H9 (cell line): Measurements from ENCODE around the gene UBASH3A. TPM values are rescaled to one million over a fixed set of nuclear protein-coding genes. Genes with fewer than 3 reads are reported as not detected.

Experiments
- DNase-seq: peaks from one replicate; pipeline ENCODE4 v3.0.0-alpha.2; 2017
- H2AFZ ChIP-seq: one replicate; pipeline ENCODE4 v1.6.1; 2013; ENCODE audit warnings: mild to moderate bottlenecking, low read length, control low read depth, moderate library complexity
- H2AK5ac ChIP-seq: 2 replicates; pipeline ENCODE4 v1.6.1; 2013; ENCODE audit warnings: low read length, control low read depth, mixed read lengths; ENCODE audit not compliant: insufficient read length
- H2BK120ac ChIP-seq: one replicate; pipeline ENCODE4 v1.6.1; 2013; ENCODE audit warnings: low read depth, mild to moderate bottlenecking, low read length, control low read depth, inconsistent platforms; ENCODE audit not compliant: poor library complexity, severe bottlenecking
- H2BK12ac ChIP-seq: 2 replicates; pipeline ENCODE4 v1.6.1; 2013; ENCODE audit warnings: low read length, control low read depth, mixed read lengths, low read depth; ENCODE audit not compliant: insufficient read length
- H2BK15ac ChIP-seq: 2 replicates; pipeline ENCODE4 v1.6.1; 2013; ENCODE audit warnings: low read depth, low read length, control low read depth
- H2BK20ac ChIP-seq: one replicate; pipeline ENCODE4 v1.6.1; 2013; ENCODE audit warnings: low read depth, mild to moderate bottlenecking, low read length, control low read depth, inconsistent platforms; ENCODE audit not compliant: poor library complexity, severe bottlenecking
- H2BK5ac ChIP-seq: 2 replicates; pipeline ENCODE4 v1.6.1; 2013; ENCODE audit warnings: low read length, control low read depth, mixed read lengths; ENCODE audit not compliant: insufficient read length
- H3K14ac ChIP-seq: 2 replicates; pipeline ENCODE4 v1.6.1; 2013; ENCODE audit warnings: low read length, control low read depth; ENCODE audit not compliant: insufficient read depth
- H3K18ac ChIP-seq: 2 replicates; pipeline ENCODE4 v1.6.1; 2013; ENCODE audit warnings: low read depth, mild to moderate bottlenecking, mixed read lengths, low read length, control low read depth; ENCODE audit not compliant: insufficient read length
- H3K23ac ChIP-seq: 2 replicates; pipeline ENCODE4 v1.6.1; 2013; ENCODE audit warnings: low read length, control low read depth, mixed read lengths, low read depth; ENCODE audit not compliant: insufficient read length
- H3K23me2 ChIP-seq: 2 replicates; pipeline ENCODE4 v1.6.1; 2013; ENCODE audit warnings: low read depth, mild to moderate bottlenecking, mixed read lengths, low read length, control low read depth; ENCODE audit not compliant: insufficient read length, poor library complexity, severe bottlenecking
- H3K27ac ChIP-seq: 2 replicates; pipeline ENCODE4 v1.5.1; 2013; ENCODE audit warnings: low read length, control low read depth, mixed read lengths, low read depth; ENCODE audit not compliant: insufficient read length
- H3K27me3 ChIP-seq: 2 replicates; pipeline ENCODE4 v1.6.1; 2013; ENCODE audit warnings: low read length, control low read depth, inconsistent platforms; ENCODE audit not compliant: insufficient read depth
- H3K4ac ChIP-seq: 2 replicates; pipeline ENCODE4 v1.6.1; 2013; ENCODE audit warnings: low read depth, mild to moderate bottlenecking, control low read depth, inconsistent platforms, low read length, moderate library complexity
- H3K4me1 ChIP-seq: 2 replicates; pipeline ENCODE4 v1.6.1; 2013; ENCODE audit warnings: low read length, control low read depth, inconsistent platforms; ENCODE audit not compliant: insufficient read depth
- H3K4me2 ChIP-seq: 2 replicates; pipeline ENCODE4 v1.6.1; 2013; ENCODE audit warnings: low read length, control low read depth, mixed read lengths; ENCODE audit not compliant: insufficient read length, insufficient read depth
- H3K56ac ChIP-seq: 2 replicates; pipeline ENCODE4 v1.6.1; 2013; ENCODE audit warnings: low read depth, mild to moderate bottlenecking, mixed read lengths, low read length, control low read depth; ENCODE audit not compliant: insufficient read length
- H3K79me1 ChIP-seq: 2 replicates; pipeline ENCODE4 v1.6.1; 2013; ENCODE audit warnings: low read depth, mild to moderate bottlenecking, moderate library complexity, low read length, control low read depth, inconsistent platforms; ENCODE audit not compliant: insufficient read depth, poor library complexity, severe bottlenecking
- H3K79me2 ChIP-seq: 2 replicates; pipeline ENCODE4 v1.6.1; 2013; ENCODE audit warnings: low read length, control low read depth, inconsistent platforms; ENCODE audit not compliant: insufficient read depth
- H3K9ac ChIP-seq: 2 replicates; pipeline ENCODE4 v1.6.1; 2013; ENCODE audit warnings: low read length, control low read depth, mixed read lengths; ENCODE audit not compliant: insufficient read length; ENCODE audit errors: extremely low read depth
- H3K9me3 ChIP-seq: one replicate; pipeline ENCODE4 v1.6.1; 2013; ENCODE audit warnings: low read depth, low read length, inconsistent platforms; ENCODE audit not compliant: control insufficient read depth
- H3T11ph ChIP-seq: one replicate; pipeline ENCODE4 v1.6.1; 2013; ENCODE audit warnings: mild to moderate bottlenecking, low read length, control low read depth, inconsistent platforms
- H4K20me1 ChIP-seq: one replicate; pipeline ENCODE4 v1.6.1; 2013; ENCODE audit not compliant: control insufficient read depth, insufficient read length, insufficient read depth
- H4K5ac ChIP-seq: 2 replicates; pipeline ENCODE4 v1.6.1; 2013; ENCODE audit warnings: low read depth, mild to moderate bottlenecking, mixed read lengths, low read length, control low read depth; ENCODE audit not compliant: insufficient read length
- H4K8ac ChIP-seq: replicated peaks from 2 replicates; pipeline ENCODE4 v1.6.1; 2013; ENCODE audit warnings: low read length, control low read depth, mixed read lengths, low read depth; ENCODE audit not compliant: insufficient read length
- H4K91ac ChIP-seq: 2 replicates; pipeline ENCODE4 v1.6.1; 2013; ENCODE audit warnings: low read depth, mild to moderate bottlenecking, moderate library complexity, mixed read lengths, low read length, control low read depth; ENCODE audit not compliant: insufficient read length
- H3K27ac Mint-ChIP-seq, 3 experiments: 2 replicates in 2 of 3; 3 replicates in 1 of 3; pipeline ENCODE4 v1.8.0; 2020 to 2021; ENCODE audit warnings: mixed read lengths in 3 of 3, mild to moderate bottlenecking in 1 of 3, moderate library complexity in 1 of 3
- H3K27me3 Mint-ChIP-seq: 2 replicates; pipeline ENCODE4 v1.8.0; 2021; ENCODE audit warnings: low read depth, mild to moderate bottlenecking, moderate library complexity, mixed read lengths
- H3K36me3 Mint-ChIP-seq, 3 experiments: 2 replicates in 2 of 3; 3 replicates in 1 of 3; pipeline ENCODE4 v1.8.0; 2020 to 2021; ENCODE audit warnings: low read depth in 3 of 3, mixed read lengths in 3 of 3; ENCODE audit not compliant: insufficient read depth in 1 of 3
- H3K4me1 Mint-ChIP-seq, 2 experiments: 2 replicates each; pipeline ENCODE4 v1.8.0; 2020; ENCODE audit warnings: mixed read lengths in 2 of 2
- H3K4me3 Mint-ChIP-seq, 2 experiments: 2 replicates in 1 of 2; 3 replicates in 1 of 2; pipeline ENCODE4 v1.8.0; 2020 to 2021; ENCODE audit warnings: mild to moderate bottlenecking in 2 of 2, mixed read lengths in 2 of 2, moderate library complexity in 1 of 2
- H3K9me3 Mint-ChIP-seq, 2 experiments: 2 replicates in 1 of 2; 3 replicates in 1 of 2; pipeline ENCODE4 v1.8.0; 2020; ENCODE audit warnings: mild to moderate bottlenecking in 2 of 2, mixed read lengths in 2 of 2, moderate library complexity in 1 of 2
- CTCF ChIP-seq: fragments of 200-600 bp; sonication (generic); conservative IDR thresholded peaks from 3 replicates; pipeline ENCODE4 v1.8.0; 2021; ENCODE audit warnings: antibody characterized with exemption, mild to moderate bottlenecking
- WGBS: extraction: QIAGEN DNeasy Blood & Tissue Kit; methylation state at CpG from one replicate; pipeline ENCODE4 v1.1.7; 2013; ENCODE audit warnings: missing lambda C conversion rate, low lambda C conversion rate, mixed read lengths; ENCODE audit not compliant: insufficient read length; ENCODE audit errors: extremely low coverage; 5-methylcytosine and 5-hydroxymethylcytosine counted together
- total RNA-seq: library from RNA; stranded (reverse); gene quantifications from 2 replicates; pipeline ENCODE4 v1.2.1, GENCODE V29; 2021

Gene UBASH3A
- total RNA-seq, 1 experiment from 2014 or later = not detected

- Histone ChIP-seq H3K18ac (no peak overlapping the region), H2BK5ac (no peak overlapping the region), H3K23me2 (no peaks in the 10 kb centered on the region), H3T11ph (no peak overlapping the region), H3K4me1 (no peaks in the 10 kb centered on the region), H3K4ac (no peak overlapping the region), H3K9me3 (no peaks in the 10 kb centered on the region), H2BK20ac (no peak overlapping the region), H2BK120ac (no peak overlapping the region), H2AK5ac (no peak overlapping the region), H3K56ac (no peak overlapping the region), H4K91ac (no peak overlapping the region), H2BK15ac (no peak overlapping the region), H2AFZ (no peak overlapping the region), H4K5ac (no peak overlapping the region), H3K4me2 (no peak overlapping the region), H4K8ac (no peak overlapping the region), H3K79me1 (no peaks in the 10 kb centered on the region), H3K79me2 (no peaks in the 10 kb centered on the region), H4K20me1 (no peaks in the 10 kb centered on the region), H3K9ac (no peak overlapping the region), H3K14ac (no peak overlapping the region; the same call in 1 of the 2 replicates), H2BK12ac (no peak overlapping the region), H3K27ac (no peak overlapping the region), H3K23ac (no peak overlapping the region), H3K27me3 (no peaks in the 10 kb centered on the region)
- Mint-ChIP-seq H3K27ac (no peak overlapping the region), H3K9me3 (peaks cover 14 to 20% of the 10 kb centered on the region in 2 experiments), H3K27me3 (peaks cover 45% of the 10 kb centered on the region), H3K36me3 (no peaks in the 10 kb centered on the region), H3K4me1 (no peaks in the 10 kb centered on the region), H3K4me3 (no peak overlapping the region)
- TF ChIP-seq CTCF = no peak
- WGBS = no CpG with 5 or more reads among the region's 6 CpGs
- DNase-seq = no peak
These were observed 26.8 kb downstream of the UBASH3A start for GRCh38 chr21:42430521-42430920.
